GM12878 (cell line): ENCODE data around the gene KCNK17. TPM values are rescaled to one million over a fixed set of nuclear protein-coding genes. Genes with fewer than 3 reads are reported as not detected.

Experiments used
- ATAC-seq: fragments of 200-7000 bp; cut with Tn5 transposase; 3 replicates; pipeline ENCODE4 v1.9.1; 2020; ENCODE audit warnings: mild to moderate bottlenecking, moderate library complexity
- BruUV-seq: library from RNA; stranded (reverse); fragments of 400-500 nt; replicated peaks from 2 replicates; lab custom pipeline; 2021; lab: Mats Ljungman, UMichigan
- CTCF ChIA-PET: fragments of 300-600 bp; sonication (Branson Sonifier 250); formaldehyde crosslinking; extraction: SDS; loops from one replicate; lab custom pipeline; 2021; ENCODE audit warnings: inconsistent platforms; lab: Yijun Ruan, JAX
- POLR2A ChIA-PET: fragments of 350-600 bp; formaldehyde crosslinking; extraction: SDS; loops from one replicate; lab custom pipeline; 2021; ENCODE audit warnings: inconsistent platforms; lab: Charles Lee
- RAD21 ChIA-PET: fragments of 300-600 bp; sonication (Branson Sonifier 250); formaldehyde crosslinking; loops from one replicate; lab custom pipeline; 2023; ENCODE audit warnings: antibody characterized with exemption; ENCODE audit not compliant: unreplicated experiment; lab: Charles Lee
- SMC1A ChIA-PET: fragments of 300-600 bp; sonication (Branson Sonifier 250); formaldehyde crosslinking; loops from one replicate; lab custom pipeline; 2023; ENCODE audit not compliant: unreplicated experiment, uncharacterized antibody; lab: Charles Lee
- DNase-seq: peaks from one replicate; pipeline ENCODE4 v3.0.0-alpha.2; 2011; ENCODE audit warnings: low read depth, low spot score
- FAIRE-seq: peaks from 3 replicates; lab custom pipeline; 2011; peaks lifted over from hg19 to GRCh38; lab: Jason Lieb, UNC
- H2AFZ ChIP-seq: 2 replicates; pipeline ENCODE4 v1.6.0; 2011; ENCODE audit warnings: low read depth, low read length, control low read depth; ENCODE audit not compliant: control insufficient read depth
- H3K27ac ChIP-seq: 2 replicates; pipeline ENCODE4 v1.5.1; 2011; ENCODE audit warnings: control low read depth; ENCODE audit not compliant: control insufficient read depth, insufficient read depth
- H3K27me3 ChIP-seq, 2 experiments: replicated peaks in 1 of 2; 2 replicates each; pipeline versions ENCODE4 v1.6.0 to v1.6.1; 2011; ENCODE audit warnings: low read length in 1 of 2; ENCODE audit not compliant: control insufficient read depth in 2 of 2, insufficient read depth in 2 of 2
- H3K36me3 ChIP-seq, 2 experiments: 2 replicates each; pipeline ENCODE4 v1.5.1; 2011; ENCODE audit warnings: low read length in 1 of 2; ENCODE audit not compliant: control insufficient read depth in 2 of 2, insufficient read depth in 2 of 2
- H3K4me1 ChIP-seq: 2 replicates; pipeline ENCODE4 v1.6.1; 2011; ENCODE audit warnings: mild to moderate bottlenecking, low read length, moderate library complexity, mixed read lengths; ENCODE audit not compliant: control insufficient read depth, insufficient read depth
- H3K4me2 ChIP-seq: 2 replicates; pipeline ENCODE4 v1.6.0; 2011; ENCODE audit warnings: control low read depth; ENCODE audit not compliant: control insufficient read depth, insufficient read depth
- H3K4me3 ChIP-seq: fragments of 200-600 bp; sonication (generic); 2 replicates; pipeline ENCODE4 v1.5.1; 2016
- H3K79me2 ChIP-seq: 2 replicates; pipeline ENCODE4 v1.6.0; 2011; ENCODE audit warnings: low read length; ENCODE audit not compliant: control insufficient read depth, insufficient read depth
- H3K9ac ChIP-seq: 2 replicates; pipeline ENCODE4 v1.8.0; 2011; ENCODE audit warnings: low read length, control low read depth, mixed read lengths; ENCODE audit not compliant: control insufficient read depth, insufficient read depth
- H3K9me3 ChIP-seq: replicated peaks from 3 replicates; pipeline ENCODE4 v1.5.1; 2011; ENCODE audit warnings: mild to moderate bottlenecking, low read length; ENCODE audit not compliant: control insufficient read depth, insufficient read depth
- H4K20me1 ChIP-seq: 2 replicates; pipeline ENCODE4 v1.6.0; 2011; ENCODE audit not compliant: control insufficient read depth, insufficient read depth
- CBX5 ChIP-seq: sonication (generic); IDR thresholded peaks from 2 replicates; pipeline ENCODE4 v1.6.1; 2016; ENCODE audit warnings: low read depth, moderate library complexity, mild to moderate bottlenecking, inconsistent platforms
- EGR1 ChIP-seq, 2 experiments: IDR thresholded peaks; 1 replicate in 1 of 2; 2 replicates in 1 of 2; pipeline ENCODE4 v1.6.1; 2011 to 2012; ENCODE audit warnings: low read depth in 2 of 2, low read length in 2 of 2, borderline replicate concordance in 1 of 2, mild to moderate bottlenecking in 1 of 2, moderate library complexity in 1 of 2
- PBX3 ChIP-seq: IDR thresholded peaks from 2 replicates; pipeline ENCODE4 v1.6.1; 2011; ENCODE audit warnings: mild to moderate bottlenecking, low read depth, low read length, moderate library complexity; ENCODE audit not compliant: insufficient replicate concordance
- POLR2AphosphoS5 ChIP-seq: IDR thresholded peaks from 2 replicates; pipeline ENCODE4 v1.6.1; 2011; ENCODE audit warnings: mild to moderate bottlenecking, low read length, inconsistent platforms
- WGBS: methylation state at CpG from one replicate; pipeline ENCODE4 v1.1.6; 2016; ENCODE audit warnings: low lambda C conversion rate; ENCODE audit not compliant: insufficient replicate concordance, insufficient coverage; ENCODE audit errors: missing lambda C conversion rate; 5-methylcytosine and 5-hydroxymethylcytosine counted together
- in situ Hi-C: fragments of 300-500 bp; cut with MboI; formaldehyde crosslinking; loops from 9 replicates; pipeline ENCODE4 v1.14.3; 2018; ENCODE audit warnings: mixed read lengths
- intact Hi-C: fragments of 100-400 bp; cut with micrococcal nuclease; formaldehyde crosslinking; loops from one replicate; pipeline ENCODE4 v1.14.2; 2022; ENCODE audit not compliant: unreplicated experiment
- polyA plus RNA-seq, 11 experiments: library from polyadenylated mRNA; depleted of rRNA in 4 of 11; unstranded in 6 of 11; stranded (reverse) in 5 of 11; fragments of >200 nt; fragmentation: Nextera tagmentation in 4 of 11; fragmentation: Illumina TruSeq in 1 of 11; extraction: Ambion mirVana in 4 of 11; extraction: Trizol in 1 of 11; gene quantifications; 1 replicate in 1 of 11; 2 replicates in 10 of 11; pipeline versions ENCODE4 v1.2.1 to v1.2.3, GENCODE V29; 2011 to 2016; ENCODE audit warnings: inconsistent platforms in 2 of 11, missing spikeins in 2 of 11, low read depth in 1 of 11
- total RNA-seq, 4 experiments: library from RNA; depleted of rRNA in 3 of 4; stranded (reverse); fragments of >200 nt in 3 of 4; fragmentation: Illumina TruSeq in 1 of 4; extraction: Trizol in 1 of 4; gene quantifications; 2 replicates each; pipeline versions ENCODE4 v1.2.1 to v1.2.3, GENCODE V29; 2013 to 2021
- TF ChIP-seq, protein P1 (sequence below): fragments of 450-650 bp; formaldehyde crosslinking; IDR thresholded peaks from 2 replicates; pipeline ENCODE4 v1.4.0; 2022; ENCODE audit warnings: mild to moderate bottlenecking, moderate library complexity
- TF ChIP-seq, protein P2 (sequence below): IDR thresholded peaks from 2 replicates; pipeline ENCODE4 v1.6.1; 2011; ENCODE audit warnings: borderline replicate concordance, low read depth, mild to moderate bottlenecking, moderate library complexity, low read length; ENCODE audit not compliant: insufficient read depth, poor library complexity, severe bottlenecking

The KCNK17 gene
- total and polyA plus RNA-seq, 10 of the 15 experiments (the other 5 are each of a cell fraction or from before 2014, with no cell fraction given): not detected

DNA sequence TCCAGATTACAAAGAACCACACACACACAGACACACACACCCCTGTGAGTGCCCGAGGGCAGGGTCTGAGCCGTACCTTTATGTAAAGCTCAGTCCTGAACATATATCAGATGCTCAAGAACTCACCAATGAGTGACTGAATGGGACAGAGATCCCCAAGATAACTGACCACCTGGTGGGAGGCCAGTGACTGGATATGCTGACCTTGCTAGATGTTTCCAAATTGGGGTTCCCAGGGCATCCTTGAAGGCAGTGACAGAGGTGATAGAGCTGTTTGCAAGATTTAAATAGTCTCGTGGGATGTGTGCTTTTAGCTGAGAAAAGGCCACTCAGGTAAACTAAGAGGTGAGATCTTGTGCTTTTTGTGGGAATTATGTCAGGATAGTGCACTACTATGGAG is 39.3 kb downstream of the KCNK17 start:
- ATAC-seq (no peak), DNase-seq (no peak), FAIRE-seq (no peak)
- WGBS: 6% methylated on average over 3 of the region's 3 CpGs
- ChIA-PET SMC1A (interaction anchor here (0.8 kb wide), 1 partner anchor 153 kb away, joined by 3 read pairs; no protein-coding TSS in a partner anchor), POLR2A (no interaction called here), CTCF (interaction anchor here (1.3 to 2.0 kb wide), 2 partner anchors 28 to 591 kb away, joined by 3 to 6 read pairs; no protein-coding TSS in a partner anchor), RAD21 (no interaction called here)
- Histone ChIP-seq H3K4me2 (no peak overlapping the region), H4K20me1 (no peaks in the 10 kb centered on the region), H3K36me3 (no peaks in the 10 kb centered on the region), H3K9ac (no peak overlapping the region), H3K4me3 (no peak overlapping the region), H3K27me3 (peaks cover 0 to 4% of the 10 kb centered on the region in 2 experiments; a peak in 3 of 4 replicates), H3K4me1 (no peaks in the 10 kb centered on the region), H2AFZ (no peak overlapping the region), H3K9me3 (no peaks in the 10 kb centered on the region), H3K79me2 (no peaks in the 10 kb centered on the region), H3K27ac (no peak overlapping the region)
- TF ChIP-seq CBX5 (no peak), POLR2AphosphoS5 (no peak), EGR1 (IDR thresholded peaks at IDR 0.05; ENCODE audit: borderline replicate concordance in 1 of 2, low read depth in 2 of 2, low read length in 2 of 2) (no peak), PBX3 (no peak)
- TF ChIP-seq, protein P1, sequence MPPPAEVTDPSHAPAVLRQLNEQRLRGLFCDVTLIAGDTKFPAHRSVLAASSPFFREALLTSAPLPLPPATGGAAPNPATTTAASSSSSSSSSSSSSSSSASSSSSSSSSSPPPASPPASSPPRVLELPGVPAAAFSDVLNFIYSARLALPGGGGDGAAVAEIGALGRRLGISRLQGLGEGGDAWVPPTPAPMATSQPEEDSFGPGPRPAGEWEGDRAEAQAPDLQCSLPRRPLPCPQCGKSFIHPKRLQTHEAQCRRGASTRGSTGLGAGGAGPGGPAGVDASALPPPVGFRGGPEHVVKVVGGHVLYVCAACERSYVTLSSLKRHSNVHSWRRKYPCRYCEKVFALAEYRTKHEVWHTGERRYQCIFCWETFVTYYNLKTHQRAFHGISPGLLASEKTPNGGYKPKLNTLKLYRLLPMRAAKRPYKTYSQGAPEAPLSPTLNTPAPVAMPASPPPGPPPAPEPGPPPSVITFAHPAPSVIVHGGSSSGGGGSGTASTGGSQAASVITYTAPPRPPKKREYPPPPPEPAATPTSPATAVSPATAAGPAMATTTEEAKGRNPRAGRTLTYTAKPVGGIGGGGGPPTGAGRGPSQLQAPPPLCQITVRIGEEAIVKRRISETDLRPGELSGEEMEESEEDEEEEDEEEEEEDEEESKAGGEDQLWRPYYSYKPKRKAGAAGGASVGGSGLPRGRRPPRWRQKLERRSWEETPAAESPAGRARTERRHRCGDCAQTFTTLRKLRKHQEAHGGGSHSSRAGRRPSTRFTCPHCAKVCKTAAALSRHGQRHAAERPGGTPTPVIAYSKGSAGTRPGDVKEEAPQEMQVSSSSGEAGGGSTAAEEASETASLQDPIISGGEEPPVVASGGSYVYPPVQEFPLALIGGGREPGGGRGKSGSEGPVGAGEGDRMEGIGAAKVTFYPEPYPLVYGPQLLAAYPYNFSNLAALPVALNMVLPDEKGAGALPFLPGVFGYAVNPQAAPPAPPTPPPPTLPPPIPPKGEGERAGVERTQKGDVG (CRISPR knock-in tag): no peak
- TF ChIP-seq, protein P2, sequence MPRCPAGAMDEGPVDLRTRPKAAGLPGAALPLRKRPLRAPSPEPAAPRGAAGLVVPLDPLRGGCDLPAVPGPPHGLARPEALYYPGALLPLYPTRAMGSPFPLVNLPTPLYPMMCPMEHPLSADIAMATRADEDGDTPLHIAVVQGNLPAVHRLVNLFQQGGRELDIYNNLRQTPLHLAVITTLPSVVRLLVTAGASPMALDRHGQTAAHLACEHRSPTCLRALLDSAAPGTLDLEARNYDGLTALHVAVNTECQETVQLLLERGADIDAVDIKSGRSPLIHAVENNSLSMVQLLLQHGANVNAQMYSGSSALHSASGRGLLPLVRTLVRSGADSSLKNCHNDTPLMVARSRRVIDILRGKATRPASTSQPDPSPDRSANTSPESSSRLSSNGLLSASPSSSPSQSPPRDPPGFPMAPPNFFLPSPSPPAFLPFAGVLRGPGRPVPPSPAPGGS: no peak
- no TSS peak for BruUV-seq
- in situ Hi-C loops: no loop called here
- intact Hi-C loops: no loop called here
